ENCODE data around the gene SYTL3. TPM values are rescaled to one million over a fixed set of nuclear protein-coding genes. Genes with fewer than 3 reads are reported as not detected.

The SYTL3 gene
- total RNA-seq, 1 experiment from 2014 or later: 0.09 TPM

- Histone ChIP-seq H4K91ac (ENCODE audit: insufficient read length, low read depth, low read length) (no peak overlapping the region), H3K27me3 (ENCODE audit: insufficient read depth, low read length) (no peaks in the 10 kb centered on the region), H2BK20ac (ENCODE audit: low read depth, low read length, poor library complexity, severe bottlenecking) (no peak overlapping the region), H2AK5ac (ENCODE audit: insufficient read length, low read length) (no peak overlapping the region), H3K4me2 (ENCODE audit: insufficient read depth, insufficient read length, low read length) (no peak overlapping the region), H3K23me2 (ENCODE audit: insufficient read length, low read depth, low read length, poor library complexity, severe bottlenecking) (no peaks in the 10 kb centered on the region), H3K4me1 (ENCODE audit: insufficient read depth, low read length) (no peaks in the 10 kb centered on the region), H2BK5ac (ENCODE audit: insufficient read length, low read length) (no peak overlapping the region), H3K56ac (ENCODE audit: insufficient read length, low read depth, low read length) (no peak overlapping the region), H3K9ac (ENCODE audit: extremely low read depth, insufficient read length, low read length) (no peak overlapping the region), H3K23ac (ENCODE audit: insufficient read length, low read depth, low read length) (no peak overlapping the region), H3K4ac (ENCODE audit: low read depth, low read length) (no peak overlapping the region), H3K79me1 (ENCODE audit: insufficient read depth, low read depth, low read length, poor library complexity, severe bottlenecking) (no peaks in the 10 kb centered on the region), H3K18ac (ENCODE audit: insufficient read length, low read depth, low read length) (no peak overlapping the region), H2BK12ac (ENCODE audit: insufficient read length, low read depth, low read length) (no peak overlapping the region), H3K79me2 (ENCODE audit: insufficient read depth, low read length) (no peaks in the 10 kb centered on the region), H2AFZ (ENCODE audit: low read length) (no peak overlapping the region), H4K8ac (replicated peaks; ENCODE audit: insufficient read length, low read depth, low read length) (no peak overlapping the region), H2BK120ac (ENCODE audit: low read depth, low read length, poor library complexity, severe bottlenecking) (no peak overlapping the region), H3K14ac (ENCODE audit: insufficient read depth, low read length) (no peak overlapping the region), H3K9me3 (ENCODE audit: control insufficient read depth, low read depth, low read length) (no peaks in the 10 kb centered on the region), H3K27ac (ENCODE audit: insufficient read length, low read depth, low read length) (peak overlapping the region; percentile 62), H4K5ac (ENCODE audit: insufficient read length, low read depth, low read length) (no peak overlapping the region), H4K20me1 (ENCODE audit: control insufficient read depth, insufficient read depth, insufficient read length) (no peaks in the 10 kb centered on the region), H2BK15ac (ENCODE audit: low read depth, low read length) (no peak overlapping the region), H3T11ph (ENCODE audit: low read length) (no peak overlapping the region)
- H3K9me3 Mint-ChIP-seq: peaks cover 8 to 14% of the 10 kb centered on the region in 2 experiments; a peak in 3 of 5 replicates
- DNase-seq: peak; percentile 97
- peaks cover 2% of the 10 kb centered on the region; the same call in 1 of the 2 replicates for H3K27me3 Mint-ChIP-seq (ENCODE audit: low read depth)
- no CpG with 5 or more reads among the region's 18 CpGs for WGBS (ENCODE audit: extremely low coverage, insufficient read length, low lambda C conversion rate)
- 0 out of 4 replicates have a peak, but pooled peaks cover 2% of the 10 kb centered on the region in 2 experiments for H3K4me1 Mint-ChIP-seq
- TF ChIP-seq, protein P1, sequence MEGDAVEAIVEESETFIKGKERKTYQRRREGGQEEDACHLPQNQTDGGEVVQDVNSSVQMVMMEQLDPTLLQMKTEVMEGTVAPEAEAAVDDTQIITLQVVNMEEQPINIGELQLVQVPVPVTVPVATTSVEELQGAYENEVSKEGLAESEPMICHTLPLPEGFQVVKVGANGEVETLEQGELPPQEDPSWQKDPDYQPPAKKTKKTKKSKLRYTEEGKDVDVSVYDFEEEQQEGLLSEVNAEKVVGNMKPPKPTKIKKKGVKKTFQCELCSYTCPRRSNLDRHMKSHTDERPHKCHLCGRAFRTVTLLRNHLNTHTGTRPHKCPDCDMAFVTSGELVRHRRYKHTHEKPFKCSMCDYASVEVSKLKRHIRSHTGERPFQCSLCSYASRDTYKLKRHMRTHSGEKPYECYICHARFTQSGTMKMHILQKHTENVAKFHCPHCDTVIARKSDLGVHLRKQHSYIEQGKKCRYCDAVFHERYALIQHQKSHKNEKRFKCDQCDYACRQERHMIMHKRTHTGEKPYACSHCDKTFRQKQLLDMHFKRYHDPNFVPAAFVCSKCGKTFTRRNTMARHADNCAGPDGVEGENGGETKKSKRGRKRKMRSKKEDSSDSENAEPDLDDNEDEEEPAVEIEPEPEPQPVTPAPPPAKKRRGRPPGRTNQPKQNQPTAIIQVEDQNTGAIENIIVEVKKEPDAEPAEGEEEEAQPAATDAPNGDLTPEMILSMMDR (conservative IDR thresholded peaks at IDR 0.05): peak; percentile 36; the same call in 2 of the 3 replicates
- peaks cover 0 to 12% (median 5%) of the 10 kb centered on the region in 3 experiments; a peak in 5 of 7 replicates for H3K36me3 Mint-ChIP-seq (ENCODE audit: insufficient read depth in 1 of 3, low read depth in 3 of 3)
- peak overlapping the region; percentile 18 to 93 (median 50); a peak in 5 of 7 replicates for H3K27ac Mint-ChIP-seq
- peak overlapping the region in 1 of 2 experiments; percentile 18; a peak in 1 of 5 replicates for H3K4me3 Mint-ChIP-seq
Observed at GRCh38 chr6:158730541-158730907, 80.7 kb downstream of the SYTL3 start.

Data from H9 (cell line).